HepG2 (cell line): Measurements from ENCODE around the gene SH3GL1. TPM values are rescaled to one million over a fixed set of nuclear protein-coding genes. Genes with fewer than 3 reads are reported as not detected.

ENCODE experiments used
- E2F1 ChIP-seq: sonication (generic); formaldehyde crosslinking; IDR thresholded peaks from 2 replicates; pipeline ENCODE4 v1.5.0; 2020; ENCODE audit warnings: missing genetic modification reagents
- GABPB1 ChIP-seq: IDR thresholded peaks from 2 replicates; pipeline ENCODE4 v1.6.1; 2016; ENCODE audit warnings: mild to moderate bottlenecking, missing genetic modification reagents, moderate library complexity, missing compliant biosample characterization
- HBP1 ChIP-seq: IDR thresholded peaks from 2 replicates; pipeline ENCODE4 v1.6.1; 2016; ENCODE audit warnings: low read depth, control low read depth
- HDAC6 ChIP-seq: fragments of 200-600 bp; sonication (generic); IDR thresholded peaks from 2 replicates; pipeline ENCODE4 v1.7.0; 2017; ENCODE audit warnings: mild to moderate bottlenecking, antibody characterized with exemption, low read length, low read depth
- JARID2 ChIP-seq: sonication (generic); formaldehyde crosslinking; IDR thresholded peaks from 2 replicates; pipeline ENCODE4 v1.8.1; 2023; ENCODE audit warnings: missing genetic modification reagents, inconsistent platforms; ENCODE audit not compliant: insufficient replicate concordance
- MTF1 ChIP-seq: sonication (generic); formaldehyde crosslinking; IDR thresholded peaks from 2 replicates; pipeline ENCODE4 v1.5.0; 2020; ENCODE audit warnings: missing genetic modification reagents
- PAF1 ChIP-seq: IDR thresholded peaks from 2 replicates; pipeline ENCODE4 v1.6.1; 2016; ENCODE audit warnings: missing genetic modification reagents, missing compliant biosample characterization
- PITX1 ChIP-seq: sonication (generic); formaldehyde crosslinking; IDR thresholded peaks from 2 replicates; pipeline ENCODE4 v1.5.1; 2020; ENCODE audit warnings: mild to moderate bottlenecking, missing genetic modification reagents
- TCF7 ChIP-seq: sonication (generic); IDR thresholded peaks from 2 replicates; pipeline ENCODE4 v1.6.1; 2016; ENCODE audit warnings: antibody characterized with exemption, low read depth
- U2AF2 ChIP-seq: fragments of 200-400 bp; formaldehyde crosslinking; IDR thresholded peaks from 2 replicates; pipeline ENCODE4 v1.6.1; 2017; ENCODE audit warnings: low read depth, mild to moderate bottlenecking, low read length
- ZFP36 ChIP-seq: fragments of 150-350 bp; IDR thresholded peaks from 2 replicates; pipeline ENCODE4 v1.6.1; 2018; ENCODE audit warnings: borderline replicate concordance, low read length, low read depth; ENCODE audit not compliant: partially characterized antibody
- ZFX ChIP-seq: sonication (generic); formaldehyde crosslinking; IDR thresholded peaks from 2 replicates; pipeline ENCODE4 v1.4.0; 2020; ENCODE audit warnings: mild to moderate bottlenecking, low read depth, missing genetic modification reagents, moderate library complexity
- ZKSCAN5 ChIP-seq: sonication (generic); formaldehyde crosslinking; IDR thresholded peaks from 2 replicates; pipeline ENCODE4 v1.5.1; 2020; ENCODE audit warnings: mild to moderate bottlenecking, missing genetic modification reagents
- ZNF160 ChIP-seq: sonication (generic); formaldehyde crosslinking; IDR thresholded peaks from 2 replicates; pipeline ENCODE4 v1.8.0; 2022; ENCODE audit warnings: mild to moderate bottlenecking, inconsistent platforms, missing genetic modification reagents
- ZNF20 ChIP-seq: sonication (generic); formaldehyde crosslinking; IDR thresholded peaks from 2 replicates; pipeline ENCODE4 v1.4.0; 2020; ENCODE audit warnings: mild to moderate bottlenecking, moderate library complexity, missing genetic modification reagents
- ZNF318 ChIP-seq: sonication (generic); formaldehyde crosslinking; IDR thresholded peaks from 2 replicates; pipeline ENCODE4 v1.4.0; 2020; ENCODE audit warnings: mild to moderate bottlenecking, missing genetic modification reagents
- ZNF33A ChIP-seq: sonication (generic); formaldehyde crosslinking; IDR thresholded peaks from 2 replicates; pipeline ENCODE4 v1.5.1; 2020; ENCODE audit warnings: missing genetic modification reagents, mild to moderate bottlenecking, moderate library complexity, borderline replicate concordance
- ZNF703 ChIP-seq: sonication (generic); formaldehyde crosslinking; IDR thresholded peaks from 2 replicates; pipeline ENCODE4 v1.5.1; 2020; ENCODE audit warnings: missing genetic modification reagents, mild to moderate bottlenecking, moderate library complexity, borderline replicate concordance
- polyA plus RNA-seq, 8 experiments: library from polyadenylated mRNA; depleted of rRNA in 3 of 8; stranded (reverse) in 7 of 8; unstranded in 1 of 8; fragments of >200 nt; fragmentation: Illumina TruSeq in 4 of 8; extraction: Trizol in 4 of 8; gene quantifications; 2 replicates each; pipeline versions ENCODE4 v1.2.1 to v1.2.3, GENCODE V29; 2011 to 2016; ENCODE audit warnings: low read depth in 4 of 8, missing spikeins in 1 of 8, mixed read lengths in 1 of 8; ENCODE audit not compliant: insufficient read depth in 1 of 8
- total RNA-seq, 5 experiments: library from RNA; depleted of rRNA; stranded (reverse); fragments of >200 nt; fragmentation: Illumina TruSeq; extraction: Trizol; gene quantifications; 2 replicates each; pipeline ENCODE4 v1.2.3, GENCODE V29; 2016; ENCODE audit warnings: low read depth in 1 of 5

Gene SH3GL1
- total and polyA plus RNA-seq, 2 of the 13 experiments (the other 11 are each of a cell fraction or from before 2014, with no cell fraction given) = 33.0 to 45.1 TPM

GRCh38 chr19:4400135-4400936 lies at the start of gene SH3GL1 (continued):
- TF ChIP-seq ZFP36 (no peak), U2AF2 (no peak), MTF1 (CRISPR knock-in tag) (no peak), ZNF160 (CRISPR knock-in tag) (no peak), ZNF20 (no peak), ZKSCAN5 (CRISPR knock-in tag) (no peak), HDAC6 (no peak), ZNF318 (CRISPR knock-in tag) (no peak), TCF7 (no peak), GABPB1 (peak; percentile 85), PITX1 (CRISPR knock-in tag) (peak; percentile 28; the same call in 1 of the 2 replicates), ZFX (peak; percentile 74), ZNF33A (CRISPR knock-in tag) (no peak), HBP1 (CRISPR knock-in tag) (0 out of 2 replicates have a peak, but pooled peaks have one; percentile 80), E2F1 (CRISPR knock-in tag) (0 out of 2 replicates have a peak, but pooled peaks have one; percentile 18), JARID2 (peak; percentile 62), PAF1 (CRISPR knock-in tag) (no peak), ZNF703 (CRISPR knock-in tag) (no peak)
